Retinal pigment epithelial cell (primary cell): Measurements from ENCODE around the gene SERPINB7.
A peak's percentile ranks its signal among the peaks of the same experiment; 100 is the strongest.

Experiments
- DNase-seq: peaks from one replicate; pipeline ENCODE4 v3.0.0-alpha.2; 2010; ENCODE audit warnings: low read depth
- H3K4me3 ChIP-seq: 2 replicates; pipeline ENCODE4 v1.5.1; 2011; ENCODE audit warnings: mild to moderate bottlenecking, low read length, control low read depth, moderate library complexity
- CTCF ChIP-seq: conservative IDR thresholded peaks from 2 replicates; pipeline ENCODE4 v1.5.1; 2011; ENCODE audit warnings: low read depth, low read length, control low read depth, inconsistent platforms

SERPINB7 gene

GRCh38 chr18:63817441-63818051, 42.3 kb downstream of the SERPINB7 start:
- no peak overlapping the region for H3K4me3 ChIP-seq
- no peak for TF ChIP-seq CTCF
- DNase-seq: peak; percentile 9

- no peak for TF ChIP-seq CTCF
- DNase-seq: no peak
- H3K4me3 ChIP-seq: no peak overlapping the region
These were observed 43.0 kb downstream of the SERPINB7 start for GRCh38 chr18:63818212-63818611.

GRCh38 chr18:63819786-63820185, 44.6 kb downstream of the SERPINB7 start:
- no peak for DNase-seq
- no peak for TF ChIP-seq CTCF
- no peak overlapping the region for H3K4me3 ChIP-seq

GRCh38 chr18:63820694-63821093, 45.5 kb downstream of the SERPINB7 start:
- DNase-seq: no peak
- no peak for TF ChIP-seq CTCF
- H3K4me3 ChIP-seq: no peak overlapping the region

GRCh38 chr18:63823516-63824219, 48.5 kb downstream of the SERPINB7 start:
- no peak overlapping the region for H3K4me3 ChIP-seq
- peak; percentile 43 for TF ChIP-seq CTCF
- DNase-seq: no peak

- no peak for TF ChIP-seq CTCF
- no peak for DNase-seq
These were observed 49.0 kb downstream of the SERPINB7 start for GRCh38 chr18:63824220-63824525.

GRCh38 chr18:63828120-63828519, 52.9 kb downstream of the SERPINB7 start:
- no peak for TF ChIP-seq CTCF
- H3K4me3 ChIP-seq: no peak overlapping the region
- DNase-seq: no peak

More at GRCh38 chr18:63824220-63824525, 49.0 kb downstream of the SERPINB7 start:
- H3K4me3 ChIP-seq: no peak overlapping the region
